ENCODE measurements around the gene WDTC1.
"Not testable (repeated sequence)": the region's sequence is repeated elsewhere in the genome, so short reads cannot be mapped to it uniquely, and the experiment has no call there.

WDTC1 gene

DNA sequence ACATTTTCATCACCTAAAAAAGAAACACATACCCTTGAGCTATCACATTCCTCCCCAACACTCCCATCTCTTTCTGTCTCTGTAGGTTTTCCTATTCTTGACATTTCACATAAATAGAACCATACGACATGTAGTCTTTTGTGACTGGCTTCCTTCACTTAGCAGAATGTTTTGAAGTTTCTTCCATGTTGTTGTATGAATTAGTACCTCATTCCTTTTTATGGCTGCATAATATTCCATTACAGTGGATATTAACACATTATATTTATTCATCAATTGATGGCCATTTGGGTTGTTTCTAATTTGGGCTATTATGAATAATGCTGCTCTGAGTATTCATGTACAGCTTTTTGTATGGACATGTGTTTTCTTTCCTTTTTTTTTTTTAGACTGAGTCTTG lies 11.8 kb downstream of the WDTC1 start:
- no peak for DNase-seq (ENCODE audit: low read depth, low spot score)

DNA sequence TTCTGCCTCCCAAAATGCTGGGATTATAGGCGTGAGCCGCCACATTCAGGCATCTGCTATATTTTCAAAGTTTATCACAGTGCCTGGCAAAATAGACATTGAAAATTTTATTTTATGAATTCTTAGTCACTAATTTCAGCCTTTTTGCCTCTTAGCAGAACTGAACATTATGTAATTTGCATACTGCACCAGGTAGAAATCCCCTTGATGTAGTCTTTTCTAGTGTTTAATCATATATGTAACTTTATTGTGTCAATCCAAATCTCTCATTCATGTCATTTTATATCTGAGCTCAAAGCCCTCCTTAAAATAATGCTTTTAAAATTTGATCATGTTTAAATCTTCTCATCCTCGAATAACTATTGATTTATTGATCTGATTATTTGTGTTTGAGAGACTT lies 19.2 kb downstream of the WDTC1 start:
- DNase-seq (ENCODE audit: low read depth, low spot score), result no peak

DNA sequence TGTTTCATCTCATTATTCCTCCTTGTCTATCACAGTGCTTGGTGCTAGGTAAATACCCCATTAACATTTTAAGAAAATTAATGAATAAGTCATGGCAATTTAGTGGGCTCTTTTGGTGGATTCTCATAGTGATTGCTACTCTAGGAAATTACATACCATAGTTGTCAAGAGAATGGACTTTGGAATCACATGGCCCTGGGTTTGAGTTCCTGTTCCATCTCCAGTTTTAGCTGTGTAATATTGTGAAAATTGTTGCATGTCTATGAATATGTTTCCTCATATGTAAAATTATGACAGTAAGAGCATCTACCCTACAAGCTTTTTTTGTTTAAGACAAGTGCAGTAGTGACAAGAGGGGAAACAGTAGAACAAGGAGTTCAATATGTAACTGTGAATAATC lies 20.7 kb downstream of the WDTC1 start:
- no peak for DNase-seq (ENCODE audit: low read depth, low spot score)

DNA sequence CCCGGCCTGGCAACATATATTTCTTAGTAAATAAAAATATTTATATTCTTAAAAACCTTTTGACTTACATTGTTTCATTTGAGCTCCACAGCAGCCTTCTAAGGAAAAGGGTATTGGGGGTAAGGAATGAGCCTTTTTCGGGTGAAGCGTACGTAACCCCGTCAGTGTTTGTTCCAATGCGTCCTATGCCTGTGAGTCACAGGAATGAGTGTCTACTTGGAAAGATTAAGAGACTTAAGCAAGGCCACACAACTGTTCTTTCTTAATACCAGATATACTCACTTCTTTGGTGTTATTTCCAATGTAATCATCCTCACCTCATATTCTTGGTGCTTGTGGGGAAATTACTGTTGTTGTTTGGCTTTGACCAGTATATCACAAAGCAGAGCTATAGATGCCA lies 22.7 kb downstream of the WDTC1 start:
- DNase-seq (ENCODE audit: low read depth, low spot score), result peak; percentile 47

DNA sequence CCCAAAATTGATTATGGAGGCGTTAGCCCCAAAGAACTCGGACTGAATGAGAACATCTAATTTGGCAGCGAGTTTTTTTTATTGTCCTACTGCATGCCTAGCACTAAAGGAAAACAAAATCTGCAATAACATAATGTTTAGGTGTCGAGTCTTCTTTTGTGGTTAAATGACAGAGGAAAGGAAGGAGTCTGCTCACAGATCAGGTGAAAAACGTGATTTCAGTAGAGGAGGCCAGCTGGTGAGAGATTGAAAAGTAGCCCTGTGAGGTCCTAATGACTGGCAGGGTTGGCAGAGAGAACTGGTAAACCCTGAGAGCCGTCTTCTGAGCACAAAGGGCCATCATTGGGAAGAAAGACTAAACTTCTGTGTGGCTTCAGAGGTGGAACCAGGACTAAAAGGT lies 24.2 kb downstream of the WDTC1 start:
- peak; percentile 8 for DNase-seq (ENCODE audit: low read depth, low spot score)

DNA sequence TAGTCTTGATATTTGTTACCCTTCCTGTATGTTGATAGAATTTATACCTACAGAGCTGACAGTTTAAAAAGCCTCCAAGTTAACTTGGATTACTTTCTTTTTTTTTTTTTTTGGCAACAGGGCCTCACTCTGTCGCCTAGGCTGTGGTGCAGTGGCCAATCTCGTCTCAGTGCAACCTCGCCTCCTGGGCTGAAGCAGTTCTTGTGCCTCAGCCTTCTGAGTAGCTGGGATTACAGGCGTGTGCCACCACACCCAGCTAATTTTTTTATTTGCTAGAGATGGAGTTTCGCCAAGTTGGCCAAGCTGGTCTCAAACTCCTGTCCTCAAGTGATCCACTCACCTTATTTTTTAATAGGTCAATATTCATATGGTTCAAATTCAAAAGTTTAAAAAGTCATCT lies 32.7 kb downstream of the WDTC1 start:
- no peak for DNase-seq (ENCODE audit: low read depth, low spot score)

DNA sequence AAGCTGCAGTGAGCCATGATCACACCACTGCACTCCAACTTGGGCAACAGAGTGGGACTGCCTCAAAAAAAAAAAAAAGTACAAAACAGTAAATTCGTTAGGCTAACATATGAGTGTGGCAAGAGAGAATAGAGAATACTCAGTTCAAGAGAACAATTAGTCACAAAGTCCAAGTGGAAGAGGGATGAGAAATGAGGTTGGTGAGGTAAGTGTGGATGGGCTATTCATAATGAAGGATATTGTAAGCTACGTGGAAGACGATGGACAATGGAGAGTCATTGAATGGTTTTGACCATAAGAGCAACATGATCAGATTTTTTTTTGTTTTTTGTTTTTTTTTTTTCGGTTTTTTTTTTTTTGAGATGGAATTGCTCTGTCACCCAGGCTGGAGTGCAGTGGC lies 34.8 kb downstream of the WDTC1 start:
- DNase-seq (ENCODE audit: low read depth, low spot score), result no peak

DNA sequence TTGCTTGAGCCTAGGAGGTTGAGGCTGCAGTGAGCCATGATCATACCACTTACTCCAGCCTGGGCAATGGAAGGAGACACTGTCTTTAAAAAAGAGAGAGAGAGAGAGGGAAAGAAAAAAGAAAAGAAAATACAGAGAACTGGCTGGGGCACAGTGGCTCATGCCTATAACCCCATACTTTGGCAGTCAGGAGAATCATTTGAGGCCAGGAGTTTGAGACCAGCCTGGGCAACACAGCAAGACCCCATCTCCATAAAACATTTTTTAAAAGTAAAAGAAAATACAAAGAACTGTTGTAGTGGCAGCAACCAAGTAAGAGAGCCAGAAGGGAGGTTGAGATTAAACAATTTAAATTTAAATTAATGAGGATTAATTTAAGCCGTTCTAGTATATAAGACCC lies 39.8 kb downstream of the WDTC1 start:
- DNase-seq (ENCODE audit: low read depth, low spot score), result no peak

DNA sequence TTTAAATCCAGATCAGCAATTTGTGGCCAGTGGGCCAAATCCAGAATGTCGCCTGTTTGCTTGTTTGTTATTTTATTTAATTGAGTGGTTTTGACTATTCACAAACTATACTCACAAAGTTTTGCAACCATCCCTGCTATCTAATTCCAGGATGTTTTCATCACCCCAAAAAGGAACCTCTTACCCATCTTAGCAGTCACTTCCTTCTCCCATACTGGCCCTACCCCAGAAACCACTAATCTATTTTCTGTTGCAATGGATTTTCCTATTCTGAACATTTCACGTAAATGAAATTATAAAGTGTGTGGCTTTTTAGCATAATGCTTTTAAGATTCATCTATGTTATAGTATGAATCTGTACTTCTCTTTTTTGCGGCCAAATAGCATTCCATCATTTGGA lies 41.3 kb downstream of the WDTC1 start:
- no peak for DNase-seq (ENCODE audit: low read depth, low spot score)

DNA sequence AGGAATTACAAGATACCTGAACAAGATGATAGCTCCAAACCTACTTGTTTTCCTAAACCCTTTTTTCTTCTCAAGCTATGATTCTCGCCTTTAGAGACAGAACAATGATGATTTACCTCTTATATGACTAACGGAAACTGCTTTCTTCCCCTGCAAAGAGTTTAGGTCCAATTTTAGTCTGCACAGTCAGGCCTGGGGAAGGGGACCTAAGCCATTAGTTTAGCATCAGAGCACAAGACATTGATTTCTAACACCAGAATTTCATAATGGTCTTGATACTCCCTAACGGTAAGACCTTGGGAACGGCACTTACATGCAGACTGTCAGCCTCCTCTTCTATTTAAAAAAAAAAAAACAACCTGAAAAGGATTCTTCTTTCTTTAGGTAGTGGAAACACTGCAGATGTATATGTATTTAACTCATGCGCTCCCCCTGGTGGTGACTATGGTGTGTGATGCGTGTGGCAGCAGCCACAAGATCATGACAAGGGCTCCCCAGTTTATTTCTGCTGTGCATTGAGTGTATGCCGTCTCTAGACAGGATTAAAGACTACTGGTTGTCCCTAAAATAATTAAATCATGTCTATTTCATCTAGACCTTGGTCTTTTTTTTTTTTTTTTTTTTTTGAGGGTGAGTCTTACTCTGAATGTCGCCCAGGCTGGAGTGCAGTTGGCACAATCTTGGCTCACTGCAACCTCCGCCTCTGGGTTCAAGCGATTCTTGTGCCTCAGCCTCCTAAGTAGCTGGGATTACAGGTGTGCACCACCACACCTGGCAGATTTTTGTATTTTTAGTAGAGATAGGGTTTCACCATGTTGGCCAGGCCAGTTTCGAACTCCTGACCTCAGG lies 50.2 kb downstream of the WDTC1 start:
- peak; percentile 88 for DNase-seq (ENCODE audit: low read depth, low spot score)

DNA sequence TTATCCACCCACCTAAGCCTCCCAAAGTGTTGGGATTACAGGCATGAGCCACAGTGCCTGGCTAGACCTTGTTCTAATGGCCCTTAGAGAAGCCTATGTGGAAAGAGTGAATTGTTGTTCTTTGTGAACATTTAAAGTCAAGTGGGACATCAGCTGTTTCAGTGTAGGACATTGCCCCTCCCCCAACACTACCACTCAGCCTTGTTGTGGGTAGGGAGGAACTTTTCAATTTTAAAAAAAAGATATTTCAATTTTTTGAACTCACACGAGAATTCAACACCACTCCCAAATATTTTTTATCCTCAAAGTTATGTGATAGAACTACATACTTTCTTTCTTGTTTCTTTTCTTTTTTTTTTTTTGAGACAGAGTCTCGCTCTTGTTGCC lies 50.8 kb downstream of the WDTC1 start:
- no peak for DNase-seq (ENCODE audit: low read depth, low spot score)

DNA sequence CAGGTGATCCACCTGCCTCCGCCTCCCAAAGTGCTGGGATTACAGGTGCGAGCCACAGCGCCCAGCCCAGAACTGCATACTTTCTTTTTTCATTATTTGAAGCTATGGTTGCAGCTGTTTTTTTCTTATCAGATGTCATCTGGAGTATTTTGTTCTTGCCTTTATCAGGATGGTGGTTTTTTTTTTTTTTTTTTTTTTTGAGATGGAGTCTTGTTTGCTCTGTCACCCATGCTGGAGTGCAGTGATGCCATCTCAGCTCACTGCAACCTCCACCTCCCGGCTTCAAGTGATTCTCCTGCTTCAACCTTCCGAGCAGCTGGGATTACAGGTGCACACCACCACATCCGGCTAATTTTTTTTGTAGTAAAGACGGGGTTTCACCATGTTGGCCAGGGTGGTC lies 51.4 kb downstream of the WDTC1 start:
- DNase-seq (ENCODE audit: low read depth, low spot score), result not testable (repeated sequence)

DNA sequence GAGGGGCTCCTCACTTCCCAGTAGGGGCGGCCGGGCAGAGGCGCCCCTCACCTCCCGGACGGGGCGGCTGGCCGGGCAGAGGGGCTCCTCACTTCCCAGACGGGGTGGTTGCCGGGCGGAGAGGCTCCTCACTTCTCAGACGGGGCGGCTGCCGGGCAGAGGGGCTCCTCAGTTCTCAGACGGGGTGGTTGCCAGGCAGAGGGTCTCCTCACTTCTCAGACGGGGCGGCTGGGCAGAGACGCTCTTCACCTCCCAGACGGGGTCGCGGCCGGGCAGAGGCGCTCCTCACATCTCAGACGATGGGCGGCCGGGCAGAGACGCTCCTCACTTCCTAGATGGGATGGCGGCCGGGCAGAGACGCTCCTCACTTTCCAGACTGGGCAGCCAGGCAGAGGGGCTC lies 54.7 kb downstream of the WDTC1 start:
- not testable (repeated sequence) for DNase-seq (ENCODE audit: low read depth, low spot score)

DNA sequence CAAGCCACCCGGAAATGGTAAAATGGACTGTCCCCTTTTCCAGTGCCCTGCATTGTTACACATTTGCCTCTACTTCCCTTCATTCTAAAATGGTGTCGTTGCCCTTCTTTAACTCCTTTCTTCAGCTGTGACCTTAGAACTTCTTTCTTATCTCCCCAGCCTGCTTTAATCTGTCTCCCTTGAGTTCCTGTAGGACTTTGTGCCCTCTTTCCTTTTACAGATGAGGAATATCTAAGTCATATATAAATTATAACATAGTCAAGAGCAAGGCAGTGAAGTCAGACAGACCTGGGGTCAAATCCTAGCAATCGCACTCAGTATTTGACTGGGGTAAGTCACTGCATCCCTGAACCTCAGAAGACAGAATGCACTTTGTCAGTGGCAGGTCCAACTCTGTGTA lies 56.1 kb downstream of the WDTC1 start:
- no peak for DNase-seq (ENCODE audit: low read depth, low spot score)

DNA sequence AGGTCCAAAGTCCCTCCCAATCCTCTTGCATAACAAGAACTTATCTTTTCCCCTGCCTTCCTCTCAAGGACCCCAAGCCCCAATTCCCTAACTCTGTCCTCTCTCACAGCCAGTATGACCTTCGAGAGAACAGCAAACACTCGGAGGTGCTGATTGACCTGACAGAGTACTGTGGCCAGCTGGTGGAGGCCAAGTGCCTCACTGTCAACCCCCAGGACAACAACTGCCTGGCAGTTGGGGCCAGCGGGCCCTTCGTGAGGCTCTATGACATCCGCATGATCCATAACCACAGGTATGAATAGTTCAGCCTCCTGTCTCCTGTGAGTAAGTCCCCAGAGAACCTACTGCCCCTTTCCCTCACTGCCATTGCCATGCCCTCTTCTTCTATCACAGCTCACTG lies 57.7 kb downstream of the WDTC1 start:
- DNase-seq (ENCODE audit: low read depth, low spot score), result peak; percentile 30

DNA sequence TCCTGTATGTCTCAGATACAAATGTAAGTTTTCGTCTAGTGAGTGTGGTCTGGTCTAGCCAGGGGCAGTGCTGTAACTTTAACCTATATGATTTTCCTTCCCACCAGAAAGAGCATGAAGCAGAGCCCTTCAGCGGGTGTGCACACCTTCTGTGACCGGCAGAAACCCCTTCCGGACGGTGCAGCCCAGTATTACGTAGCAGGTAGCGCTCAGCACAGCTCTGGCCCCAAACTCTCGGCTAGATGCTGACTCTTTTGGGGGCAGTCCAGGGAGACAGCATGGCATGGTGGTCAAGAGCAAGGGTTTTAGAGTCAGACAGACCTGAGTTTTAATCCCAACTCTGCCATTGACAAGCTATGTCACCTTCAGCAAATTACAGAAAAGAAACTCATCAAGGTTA lies 59.5 kb downstream of the WDTC1 start:
- no peak for DNase-seq (ENCODE audit: low read depth, low spot score)

DNA sequence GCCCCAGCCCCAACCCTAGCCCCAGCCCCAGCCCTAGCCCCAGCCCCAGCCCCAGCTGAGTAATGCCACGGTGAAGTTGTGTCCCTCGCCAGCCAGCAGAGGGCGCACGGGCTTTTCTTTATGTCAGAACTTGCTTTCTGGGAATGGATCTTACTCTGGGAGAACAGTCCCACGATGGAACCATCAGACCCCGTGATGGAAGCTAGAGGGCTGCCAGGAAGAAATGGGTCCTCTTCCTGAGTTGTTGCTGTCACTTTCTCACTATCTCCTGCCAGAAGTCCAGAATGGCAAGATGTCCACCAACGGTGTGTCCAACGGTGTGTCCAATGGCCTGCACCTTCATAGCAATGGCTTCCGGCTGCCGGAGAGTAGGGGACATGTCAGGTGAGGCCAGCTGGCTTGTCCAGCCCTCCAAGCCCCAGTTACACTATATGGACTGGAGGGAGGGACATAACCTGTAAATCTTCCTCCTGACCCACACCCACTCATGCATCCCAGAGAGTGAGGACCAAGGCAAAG lies 62.4 kb downstream of the WDTC1 start:
- DNase-seq (ENCODE audit: low read depth, low spot score), result peak; percentile 80

DNA sequence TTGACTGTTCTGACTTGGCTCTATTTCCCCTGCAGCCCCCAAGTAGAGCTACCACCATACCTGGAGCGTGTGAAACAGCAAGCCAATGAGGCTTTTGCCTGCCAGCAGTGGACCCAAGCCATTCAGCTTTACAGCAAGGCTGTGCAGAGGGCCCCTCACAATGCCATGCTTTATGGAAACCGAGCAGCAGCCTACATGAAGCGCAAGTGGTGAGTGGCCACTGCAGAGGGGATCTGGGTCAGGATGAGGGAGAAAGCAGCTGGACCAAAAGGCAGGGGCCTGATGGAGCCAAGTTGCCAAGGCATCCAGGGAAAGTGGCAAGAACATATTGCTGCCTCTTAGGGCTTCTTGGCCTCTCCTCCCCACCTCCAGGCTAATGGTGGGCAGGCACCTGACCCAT lies 63.5 kb downstream of the WDTC1 start:
- DNase-seq (ENCODE audit: low read depth, low spot score), result no peak

DNA sequence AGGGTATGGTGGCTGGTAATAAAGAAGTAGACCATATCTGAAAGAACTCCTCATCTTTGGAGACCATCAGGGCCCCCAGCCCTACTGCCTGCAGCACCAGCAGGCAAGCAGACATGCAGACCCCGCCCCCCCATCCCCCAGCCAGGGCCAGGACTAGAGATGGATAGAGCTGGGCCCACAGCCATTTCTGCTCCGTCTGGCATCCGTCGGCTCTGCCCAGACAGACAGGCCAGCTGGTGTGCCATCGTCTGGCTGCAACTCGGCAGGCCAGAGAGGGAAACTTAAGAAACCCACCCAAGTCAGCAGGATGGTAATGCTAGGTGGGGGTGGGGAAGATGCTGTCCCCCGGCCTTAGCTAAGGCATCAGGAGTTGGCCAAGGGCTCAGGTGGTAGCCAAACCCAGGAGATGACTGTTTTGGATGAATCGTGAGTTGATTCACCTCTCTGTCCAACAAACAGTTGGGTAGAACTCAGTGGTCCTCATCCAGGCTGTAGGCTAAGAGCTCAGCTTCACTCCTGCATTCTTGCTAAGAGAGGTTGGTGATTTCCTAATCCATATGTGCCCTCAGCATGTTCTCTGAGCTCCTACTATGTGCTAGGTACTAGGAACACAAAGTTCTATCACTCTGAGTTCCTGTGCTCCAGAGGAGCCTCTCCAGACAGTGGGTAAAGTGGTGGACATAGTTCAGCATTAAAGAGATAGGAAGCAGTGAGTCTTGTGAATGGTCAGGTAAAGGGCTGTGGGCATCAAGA lies 64.4 kb downstream of the WDTC1 start:
- no peak for DNase-seq (ENCODE audit: low read depth, low spot score)

DNA sequence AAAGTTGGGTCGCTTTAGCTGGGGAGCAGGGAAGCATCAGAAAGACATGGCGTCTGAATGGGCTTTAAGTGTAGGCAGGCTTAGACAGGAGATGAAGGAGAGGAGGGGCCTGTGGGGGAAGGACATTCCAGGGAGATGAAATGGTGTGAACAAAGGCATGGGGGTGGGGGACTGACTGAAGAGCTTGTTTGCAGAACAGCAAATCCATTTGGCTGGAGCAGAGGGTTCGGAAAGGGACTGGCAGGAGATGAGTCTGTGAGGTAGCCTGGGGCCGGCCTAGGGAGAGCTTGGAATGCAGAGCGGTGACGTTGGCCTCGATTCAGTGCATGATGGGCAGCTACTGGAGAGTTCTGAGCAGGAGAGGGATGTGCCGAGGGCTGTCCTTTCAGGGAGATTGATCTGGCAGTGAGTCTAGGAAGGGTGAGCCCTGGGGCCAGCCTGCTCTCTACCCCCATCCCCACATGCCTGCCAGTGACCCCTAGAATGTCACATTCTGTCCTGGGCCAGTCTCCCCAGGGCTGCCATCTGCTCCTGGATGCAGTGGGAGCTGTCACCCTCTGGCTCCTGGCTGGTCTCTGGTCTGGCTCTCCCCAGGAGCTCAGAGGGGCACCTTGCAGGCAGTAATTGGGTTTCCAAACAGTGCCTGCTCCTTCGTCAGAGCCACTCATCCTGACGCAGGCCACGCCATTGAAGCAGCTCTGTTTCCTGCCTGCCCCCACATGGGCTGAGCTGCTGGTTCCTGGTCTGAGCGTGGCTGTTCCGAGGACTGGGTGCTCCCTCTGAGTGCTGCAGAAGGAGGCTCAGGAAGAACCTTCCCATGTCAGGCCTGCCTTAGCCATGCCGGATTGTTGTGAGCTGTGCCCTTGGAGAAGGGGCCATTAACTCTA lies 65.2 kb downstream of the WDTC1 start:
- peak; percentile 97 for DNase-seq (ENCODE audit: low read depth, low spot score)

DNA sequence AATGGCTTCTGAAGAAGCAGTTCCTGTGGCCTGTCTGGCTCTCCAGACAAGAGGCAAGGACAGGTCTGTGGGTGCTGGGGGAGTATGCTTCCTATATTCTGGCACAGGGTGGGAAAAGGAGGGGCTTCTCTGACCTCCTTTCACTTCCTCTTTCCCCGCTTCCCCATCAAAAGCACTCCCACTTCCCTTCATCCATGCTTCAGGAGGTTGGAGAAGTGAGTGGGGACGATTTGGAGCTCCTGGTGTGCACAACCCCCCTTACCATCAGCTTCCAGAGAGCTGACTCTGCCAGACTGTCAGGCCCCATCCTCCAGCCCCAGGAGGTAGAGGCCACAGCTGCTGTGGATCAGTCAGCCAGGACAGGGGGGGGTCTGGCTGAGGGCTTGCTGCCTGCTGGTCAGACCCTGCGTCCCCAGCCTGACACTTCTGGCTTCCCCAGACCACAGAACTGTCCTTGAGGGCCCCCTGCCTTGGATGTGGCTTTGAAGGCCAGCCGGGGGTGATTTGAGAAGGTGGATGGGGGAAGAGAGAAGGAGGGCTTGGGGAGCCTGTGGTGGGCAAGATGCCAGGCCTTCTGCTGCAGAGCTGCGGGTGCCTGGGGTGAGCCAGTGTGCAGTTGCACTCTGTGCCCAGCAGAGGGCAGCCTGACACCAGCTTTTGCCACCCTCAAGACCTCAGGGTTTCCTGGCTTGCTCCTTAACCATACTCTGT lies 66.1 kb downstream of the WDTC1 start:
- peak; percentile 97 for DNase-seq (ENCODE audit: low read depth, low spot score)
